ENCODE measurements around the gene SORCS2. TPM values are rescaled to one million over a fixed set of nuclear protein-coding genes. Genes with fewer than 3 reads are reported as not detected.

Gene SORCS2
- total and polyA plus RNA-seq, 2 of the 4 experiments (the other 2 are of a cell fraction), result 0.36 to 0.62 TPM

DNA sequence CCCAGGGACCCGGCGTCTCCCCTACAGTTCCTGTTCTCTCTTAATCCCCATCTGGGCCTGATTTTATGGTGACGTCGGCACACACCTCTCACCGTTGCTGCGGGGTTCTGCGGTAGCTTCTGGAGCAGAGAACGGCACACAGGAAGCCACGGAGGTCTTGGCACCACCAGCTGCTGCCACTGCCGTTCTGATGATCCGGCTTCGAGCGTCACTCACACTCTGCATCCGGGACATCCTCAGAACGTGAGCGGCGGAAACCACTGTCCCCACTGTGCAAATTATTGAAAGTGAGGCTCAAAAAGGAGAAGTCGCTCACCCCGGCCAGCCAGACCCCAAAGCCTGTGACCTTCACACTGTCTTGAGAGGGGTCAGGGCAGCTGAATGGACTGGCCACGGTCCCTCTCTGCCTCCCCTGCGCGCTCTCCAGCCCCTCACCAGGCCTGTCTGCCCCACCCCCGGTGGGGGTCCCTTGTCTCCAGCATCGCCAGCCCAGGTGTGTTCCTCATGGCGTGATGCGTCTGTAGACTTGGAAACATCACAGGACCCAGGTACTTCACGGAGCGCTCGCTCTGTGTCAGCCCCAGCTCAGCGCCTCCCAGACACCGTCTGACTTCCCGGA, 546.2 kb downstream of the SORCS2 start:
- Histone ChIP-seq H3K27me3 (ENCODE audit: control insufficient read depth, insufficient read depth, low read length) (peaks cover 8% of the 10 kb centered on the region; the same call in 1 of the 2 replicates), H2AFZ (replicated peaks; ENCODE audit: low read length, poor library complexity) (no peak overlapping the region), H2AK9ac (replicated peaks; ENCODE audit: low read depth, low read length, poor library complexity) (no peak overlapping the region), H3K4me2 (ENCODE audit: low read depth, low read length) (no peak overlapping the region), H2BK120ac (ENCODE audit: low read depth, low read length) (no peak overlapping the region), H3K36me3 (ENCODE audit: control insufficient read depth, insufficient read depth, low read length) (no peaks in the 10 kb centered on the region), H3K79me1 (ENCODE audit: low read depth in 1 of 2, low read length in 2 of 2) (no peaks in the 10 kb centered on the region), H4K5ac (ENCODE audit: low read depth, low read length) (no peak overlapping the region), H3K9ac (ENCODE audit: low read depth, low read length) (no peak overlapping the region), H2AK5ac (ENCODE audit: low read depth, low read length) (no peak overlapping the region), H3K56ac (ENCODE audit: extremely low read depth, insufficient read depth, low read length) (no peak overlapping the region), H2BK20ac (ENCODE audit: low read depth, low read length) (no peak overlapping the region), H3K4me1 (ENCODE audit: control insufficient read depth, insufficient read depth, low read length) (no peaks in the 10 kb centered on the region), H2BK15ac (ENCODE audit: low read depth, low read length) (no peak overlapping the region), H3K23ac (ENCODE audit: low read depth, low read length) (no peak overlapping the region), H3K4ac (ENCODE audit: low read depth, low read length) (no peak overlapping the region), H3K9me3 (ENCODE audit: control insufficient read depth, insufficient read depth, low read length) (no peaks in the 10 kb centered on the region), H4K20me1 (ENCODE audit: insufficient read depth, low read length) (no peaks in the 10 kb centered on the region; the same call in 1 of the 2 replicates), H3K9me1 (ENCODE audit: insufficient read depth, low read length) (no peaks in the 10 kb centered on the region), H3K27ac (ENCODE audit: insufficient read depth, low read length) (no peak overlapping the region), H3K4me3 (ENCODE audit: insufficient read depth, low read depth, low read length) (no peak overlapping the region), H3K18ac (ENCODE audit: low read depth, low read length) (no peak overlapping the region), H4K8ac (ENCODE audit: low read depth in 2 of 2, low read length in 2 of 2) (no peak overlapping the region), H3K14ac (replicated peaks; ENCODE audit: low read depth, low read length) (no peak overlapping the region), H4K91ac (ENCODE audit: insufficient read depth, low read depth, low read length) (no peak overlapping the region), H2BK5ac (ENCODE audit: low read depth, low read length, poor library complexity, severe bottlenecking) (no peak overlapping the region)
- ChIA-PET CTCF (no interaction called here), POLR2A (ENCODE audit: unreplicated experiment) (no interaction called here)
- dilution Hi-C loops (cut with HindIII; ENCODE audit: low sequenced_read_pairs, unreplicated experiment), result no loop called here
- ATAC-seq (ENCODE audit: low read depth), result no peak
- no peak for TF ChIP-seq NFE2L2 (IDR thresholded peaks at IDR 0.05; ENCODE audit: low read depth, low read length)
- no peak for TF ChIP-seq RCOR1 (IDR thresholded peaks at IDR 0.05; ENCODE audit: insufficient replicate concordance, low read length)
- TF ChIP-seq POLR2A (IDR thresholded peaks at IDR 0.05; ENCODE audit: low read depth, low read length), result no peak
- TF ChIP-seq CTCF (conservative IDR thresholded peaks at IDR 0.05; ENCODE audit: low read depth, low read length), result no peak
- TF ChIP-seq MAFK (IDR thresholded peaks at IDR 0.05; ENCODE audit: low read depth, low read length), result no peak
- TF ChIP-seq MAZ (IDR thresholded peaks at IDR 0.05; ENCODE audit: borderline replicate concordance, low read depth, low read length), result no peak
- no peak for TF ChIP-seq USF2 (IDR thresholded peaks at IDR 0.05; ENCODE audit: low read depth, low read length)
- TF ChIP-seq BHLHE40 (IDR thresholded peaks at IDR 0.05; ENCODE audit: low read depth, low read length), result no peak
- TF ChIP-seq MXI1 (IDR thresholded peaks at IDR 0.05; ENCODE audit: borderline replicate concordance, low read depth, low read length), result no peak
- intact Hi-C loops (cut with micrococcal nuclease), result no loop called here
- BruUV-seq (replicated peaks), result no TSS peak
- 97% methylated on average over 24 of the region's 32 CpGs; no CpG with 5 or more reads in 1 of the 2 experiments for WGBS, 2 experiments (ENCODE audit: extremely low coverage in 2 of 2, insufficient read length in 1 of 2)
- DNase-seq, result no peak
- in situ Hi-C loops (cut with MboI; ENCODE audit: low sequenced_read_pairs), result no loop called here
